ENCODE data around the gene HOXB13.

Gene HOXB13

GRCh38 chr17:48728232-48729231, at the start of gene HOXB13:
TSS of gene HOXB13 (minus strand) at chr17:48728750. CDS start at chr17:48728593, 157 bp downstream.
- DNase-seq (ENCODE audit: low spot score): no peak

GRCh38 chr17:48776602-48777001, 48.1 kb upstream of the HOXB13 start:
- DNase-seq (ENCODE audit: low spot score): no peak

- no peak for DNase-seq (ENCODE audit: low spot score)
Measured at GRCh38 chr17:48773245-48773644, 44.7 kb upstream of the HOXB13 start.

- no peak for DNase-seq (ENCODE audit: low spot score)
Measured at GRCh38 chr17:48770954-48771353, 42.4 kb upstream of the HOXB13 start.

GRCh38 chr17:48769009-48769675, 40.6 kb upstream of the HOXB13 start:
- DNase-seq (ENCODE audit: low spot score): no peak

- DNase-seq (ENCODE audit: low spot score): no peak
Measured at GRCh38 chr17:48767263-48767774, 38.8 kb upstream of the HOXB13 start.

GRCh38 chr17:48761114-48761513, 32.6 kb upstream of the HOXB13 start:
- no peak for DNase-seq (ENCODE audit: low spot score)

- no peak for DNase-seq (ENCODE audit: low spot score)
Measured at GRCh38 chr17:48760411-48760810, 31.9 kb upstream of the HOXB13 start.

- no peak for DNase-seq (ENCODE audit: low spot score)
Measured at GRCh38 chr17:48759288-48759687, 30.7 kb upstream of the HOXB13 start.

GRCh38 chr17:48757524-48757961, 29.0 kb upstream of the HOXB13 start:
- DNase-seq (ENCODE audit: low spot score): no peak

GRCh38 chr17:48756830-48757251, 28.3 kb upstream of the HOXB13 start:
- DNase-seq (ENCODE audit: low spot score): no peak

GRCh38 chr17:48755356-48755755, 26.8 kb upstream of the HOXB13 start:
- no peak for DNase-seq (ENCODE audit: low spot score)

GRCh38 chr17:48754500-48755261, 26.1 kb upstream of the HOXB13 start:
- no peak for DNase-seq (ENCODE audit: low spot score)

- no peak for DNase-seq (ENCODE audit: low spot score)
Measured at GRCh38 chr17:48753794-48754499, 25.4 kb upstream of the HOXB13 start.

GRCh38 chr17:48752399-48753288, 24.1 kb upstream of the HOXB13 start:
- no peak for DNase-seq (ENCODE audit: low spot score)

GRCh38 chr17:48751733-48752398, 23.3 kb upstream of the HOXB13 start:
- no peak for DNase-seq (ENCODE audit: low spot score)

- no peak for DNase-seq (ENCODE audit: low spot score)
Measured at GRCh38 chr17:48751172-48751571, 22.6 kb upstream of the HOXB13 start.

GRCh38 chr17:48749621-48750553, 21.3 kb upstream of the HOXB13 start:
- no peak for DNase-seq (ENCODE audit: low spot score)
